ENCODE results near the gene TOR1AIP2.

Gene TOR1AIP2

DNA sequence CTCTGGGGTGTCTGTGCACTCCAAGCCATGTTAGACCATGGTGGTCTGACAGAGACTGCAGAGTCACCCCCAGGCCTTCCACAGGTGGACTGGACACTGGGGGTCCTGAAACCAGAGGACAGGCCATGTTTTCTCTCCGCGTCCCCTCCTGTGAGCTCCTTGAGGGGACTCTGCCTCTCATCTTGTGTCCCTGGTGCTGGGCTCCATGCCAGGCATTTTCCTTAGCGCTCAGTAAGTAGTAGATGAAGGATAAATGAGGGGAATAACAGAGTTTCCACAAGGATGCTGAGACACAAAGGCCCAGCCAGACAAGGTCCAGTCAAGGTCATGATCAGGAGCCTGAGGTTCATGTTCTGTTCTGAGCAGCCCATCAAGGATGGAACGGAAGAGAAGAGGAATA lies 77.1 kb downstream of the TOR1AIP2 start:
- Histone ChIP-seq H3K9me3 (ENCODE audit: control insufficient read depth in 5 of 5, low read length in 5 of 5) (no peaks in the 10 kb centered on the region), H3K9ac (ENCODE audit: low read length in 5 of 5) (no peak overlapping the region), H3K4me3 (ENCODE audit: low read depth in 1 of 5, low read length in 5 of 5) (no peak overlapping the region), H3K36me3 (ENCODE audit: control insufficient read depth in 5 of 5, insufficient read depth in 5 of 5, low read length in 5 of 5) (no peaks in the 10 kb centered on the region), H3K27ac (ENCODE audit: low read depth, low read length) (no peak overlapping the region), H3K4me1 (ENCODE audit: control insufficient read depth in 5 of 5, insufficient read depth in 5 of 5, low read length in 5 of 5) (no peaks in the 10 kb centered on the region), H3K27me3 (ENCODE audit: control insufficient read depth in 5 of 5, insufficient read depth in 4 of 5, low read length in 5 of 5) (no peaks in the 10 kb centered on the region)

DNA sequence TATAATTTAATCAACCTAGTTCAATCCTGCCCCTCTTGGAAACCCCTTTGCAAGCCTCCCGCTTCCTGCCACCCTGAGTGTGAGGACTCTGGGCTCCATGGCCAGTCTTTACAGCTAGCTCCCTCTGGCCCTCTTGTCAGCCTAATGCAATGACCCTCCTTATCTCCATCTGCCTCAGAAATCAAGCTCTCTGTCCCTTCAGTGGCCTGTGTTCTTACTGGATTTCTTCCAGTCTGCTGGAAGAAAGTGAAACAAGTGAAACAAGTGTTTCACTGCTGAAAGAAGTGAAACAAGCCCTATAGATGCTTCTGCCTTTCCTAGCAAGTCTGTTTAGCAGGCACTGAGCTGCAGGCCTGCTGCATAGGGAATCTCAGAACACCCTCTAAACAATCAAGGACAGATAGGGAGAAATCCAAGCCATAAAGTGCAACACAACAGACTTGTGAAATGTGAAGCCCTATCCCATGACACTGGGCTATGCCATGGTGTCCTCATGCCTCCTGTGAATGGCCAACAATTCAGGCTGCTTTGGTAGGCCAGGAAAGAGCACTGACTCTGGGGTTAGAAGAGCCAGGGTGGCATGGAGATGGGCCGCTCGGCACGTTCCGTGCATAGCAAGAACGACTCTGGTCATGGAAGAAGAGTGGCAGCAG lies 78.6 kb downstream of the TOR1AIP2 start:
- no peaks in the 10 kb centered on the region for H3K4me1 ChIP-seq (ENCODE audit: control insufficient read depth in 5 of 5, insufficient read depth in 5 of 5, low read length in 5 of 5)
- no peaks in the 10 kb centered on the region for H3K9me3 ChIP-seq (ENCODE audit: control insufficient read depth in 5 of 5, low read length in 5 of 5)
- no peak overlapping the region for H3K27ac ChIP-seq (ENCODE audit: low read depth, low read length)
- no peaks in the 10 kb centered on the region for H3K36me3 ChIP-seq (ENCODE audit: control insufficient read depth in 5 of 5, insufficient read depth in 5 of 5, low read length in 5 of 5)
- no peaks in the 10 kb centered on the region for H3K27me3 ChIP-seq (ENCODE audit: control insufficient read depth in 5 of 5, insufficient read depth in 4 of 5, low read length in 5 of 5)
- no peak overlapping the region for H3K9ac ChIP-seq (ENCODE audit: low read length in 5 of 5)
- no peak overlapping the region for H3K4me3 ChIP-seq (ENCODE audit: low read depth in 1 of 5, low read length in 5 of 5)

DNA sequence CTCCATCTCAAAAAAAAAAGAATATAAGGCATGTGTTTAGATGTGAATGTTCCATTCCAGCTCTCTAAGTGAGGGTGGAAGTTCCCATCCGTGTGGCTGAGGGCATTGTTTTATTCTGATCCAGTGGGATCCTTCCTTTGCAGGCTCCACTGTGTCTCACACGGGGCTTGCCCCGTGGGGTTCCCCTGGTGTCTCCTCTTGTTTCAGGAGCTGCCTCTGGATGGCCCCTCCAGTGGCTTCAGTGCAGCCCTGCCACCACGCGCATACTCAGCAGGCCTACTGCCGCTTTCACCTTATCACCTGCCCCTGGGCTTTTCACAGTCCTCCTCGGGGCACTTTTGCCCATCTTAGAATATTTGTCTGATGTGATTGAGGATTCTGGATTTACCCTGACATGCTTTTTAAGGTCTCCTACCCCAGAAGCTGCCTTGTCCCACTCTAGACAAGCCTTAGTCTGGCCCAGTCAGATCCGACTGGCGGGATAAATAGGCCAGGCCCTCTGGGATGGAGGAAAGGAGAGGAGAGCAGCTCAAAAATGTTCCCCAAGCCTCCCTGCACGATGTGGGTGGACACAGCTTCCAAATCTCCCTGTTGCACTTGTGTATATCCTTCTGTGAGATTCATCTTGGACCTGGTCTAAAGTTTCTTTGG lies 79.3 kb downstream of the TOR1AIP2 start:
- Histone ChIP-seq H3K27ac (ENCODE audit: low read depth, low read length) (no peak overlapping the region), H3K36me3 (ENCODE audit: control insufficient read depth in 5 of 5, insufficient read depth in 5 of 5, low read length in 5 of 5) (no peaks in the 10 kb centered on the region), H3K27me3 (ENCODE audit: control insufficient read depth in 5 of 5, insufficient read depth in 4 of 5, low read length in 5 of 5) (no peaks in the 10 kb centered on the region), H3K4me3 (ENCODE audit: low read depth in 1 of 5, low read length in 5 of 5) (no peak overlapping the region), H3K9ac (ENCODE audit: low read length in 5 of 5) (no peak overlapping the region), H3K9me3 (ENCODE audit: control insufficient read depth in 5 of 5, low read length in 5 of 5) (no peaks in the 10 kb centered on the region), H3K4me1 (ENCODE audit: control insufficient read depth in 5 of 5, insufficient read depth in 5 of 5, low read length in 5 of 5) (no peaks in the 10 kb centered on the region)

DNA sequence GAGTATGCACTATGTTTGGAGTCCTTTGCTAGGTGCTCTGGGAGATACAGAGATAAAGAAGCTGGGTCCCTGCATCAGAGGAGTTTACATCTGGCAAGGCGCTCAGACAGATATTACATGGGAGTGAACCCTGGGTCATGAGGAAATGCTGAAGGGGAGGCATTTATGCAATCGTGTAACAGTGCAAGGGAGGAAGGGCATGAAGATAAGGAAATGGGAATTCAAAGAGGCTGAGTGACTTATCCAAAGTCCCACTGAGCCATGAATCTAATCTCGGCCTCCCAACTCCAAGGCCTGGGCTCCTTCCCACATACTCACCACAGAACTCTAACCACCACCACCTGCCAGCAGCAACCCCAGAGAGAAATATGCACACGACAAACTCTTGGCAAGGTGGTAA lies 82.9 kb downstream of the TOR1AIP2 start:
- H3K4me3 ChIP-seq (ENCODE audit: low read depth in 1 of 5, low read length in 5 of 5), result no peak overlapping the region
- H3K27me3 ChIP-seq (ENCODE audit: control insufficient read depth in 5 of 5, insufficient read depth in 4 of 5, low read length in 5 of 5), result no peaks in the 10 kb centered on the region
- no peak overlapping the region for H3K9ac ChIP-seq (ENCODE audit: low read length in 5 of 5)
- no peak overlapping the region for H3K27ac ChIP-seq (ENCODE audit: low read depth, low read length)
- H3K36me3 ChIP-seq (ENCODE audit: control insufficient read depth in 5 of 5, insufficient read depth in 5 of 5, low read length in 5 of 5), result no peaks in the 10 kb centered on the region
- no peaks in the 10 kb centered on the region for H3K9me3 ChIP-seq (ENCODE audit: control insufficient read depth in 5 of 5, low read length in 5 of 5)
- no peaks in the 10 kb centered on the region for H3K4me1 ChIP-seq (ENCODE audit: control insufficient read depth in 5 of 5, insufficient read depth in 5 of 5, low read length in 5 of 5)

DNA sequence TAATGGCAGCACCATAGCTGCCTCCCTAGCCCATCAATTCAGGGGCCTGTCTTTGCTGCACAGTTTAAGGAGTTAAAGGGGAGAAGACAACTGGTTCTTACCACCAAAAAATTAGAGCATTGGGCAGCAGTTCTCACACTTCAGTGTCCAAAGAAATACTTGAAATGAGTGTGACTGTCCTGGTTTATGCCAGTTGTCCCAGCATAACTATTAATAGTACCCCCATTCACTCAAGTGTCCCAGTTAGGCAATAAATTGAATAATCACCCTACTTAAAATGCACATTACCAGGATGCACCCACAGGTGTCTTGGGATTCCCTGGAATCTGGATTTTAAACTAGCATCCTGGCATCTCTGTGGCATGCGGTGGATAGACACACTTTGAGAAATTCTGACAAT lies 83.5 kb downstream of the TOR1AIP2 start:
- Histone ChIP-seq H3K36me3 (ENCODE audit: control insufficient read depth in 5 of 5, insufficient read depth in 5 of 5, low read length in 5 of 5) (no peaks in the 10 kb centered on the region), H3K27ac (ENCODE audit: low read depth, low read length) (no peak overlapping the region), H3K4me3 (ENCODE audit: low read depth in 1 of 5, low read length in 5 of 5) (no peak overlapping the region), H3K9ac (ENCODE audit: low read length in 5 of 5) (no peak overlapping the region), H3K27me3 (ENCODE audit: control insufficient read depth in 5 of 5, insufficient read depth in 4 of 5, low read length in 5 of 5) (peaks cover 0 to 2% (median 0%) of the 10 kb centered on the region in 5 donors), H3K4me1 (ENCODE audit: control insufficient read depth in 5 of 5, insufficient read depth in 5 of 5, low read length in 5 of 5) (no peaks in the 10 kb centered on the region), H3K9me3 (ENCODE audit: control insufficient read depth in 5 of 5, low read length in 5 of 5) (no peaks in the 10 kb centered on the region)

DNA sequence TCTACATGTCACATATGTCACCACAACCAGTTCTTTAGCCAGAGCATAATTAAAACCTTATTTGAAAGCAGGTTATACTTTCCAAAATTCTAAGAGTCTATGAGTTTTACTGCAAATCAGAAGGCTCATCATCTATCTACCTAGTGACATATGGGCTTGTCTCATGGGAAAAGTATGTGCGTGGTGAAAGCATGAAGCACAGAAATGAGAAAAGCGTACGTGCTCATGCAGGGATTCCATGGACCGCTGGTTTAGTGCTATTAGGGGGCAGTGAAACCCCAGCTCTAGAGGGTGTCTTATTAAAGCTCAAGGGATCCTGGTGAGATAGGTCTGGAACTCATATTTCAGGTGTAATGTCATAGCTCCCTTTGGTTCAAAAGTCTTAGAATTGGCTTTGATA lies 84.3 kb downstream of the TOR1AIP2 start:
- Histone ChIP-seq H3K27me3 (ENCODE audit: control insufficient read depth in 5 of 5, insufficient read depth in 4 of 5, low read length in 5 of 5) (peaks cover 0 to 4% (median 2%) of the 10 kb centered on the region in 5 donors), H3K27ac (ENCODE audit: low read depth, low read length) (no peak overlapping the region), H3K4me3 (ENCODE audit: low read depth in 1 of 5, low read length in 5 of 5) (no peak overlapping the region), H3K4me1 (ENCODE audit: control insufficient read depth in 5 of 5, insufficient read depth in 5 of 5, low read length in 5 of 5) (no peaks in the 10 kb centered on the region), H3K9me3 (ENCODE audit: control insufficient read depth in 5 of 5, low read length in 5 of 5) (no peaks in the 10 kb centered on the region), H3K9ac (ENCODE audit: low read length in 5 of 5) (no peak overlapping the region), H3K36me3 (ENCODE audit: control insufficient read depth in 5 of 5, insufficient read depth in 5 of 5, low read length in 5 of 5) (no peaks in the 10 kb centered on the region)
